ENCODE data around the gene IGFBP3.
A peak's percentile ranks its signal among the peaks of the same experiment; 100 is the strongest.

IGFBP3 gene

DNA sequence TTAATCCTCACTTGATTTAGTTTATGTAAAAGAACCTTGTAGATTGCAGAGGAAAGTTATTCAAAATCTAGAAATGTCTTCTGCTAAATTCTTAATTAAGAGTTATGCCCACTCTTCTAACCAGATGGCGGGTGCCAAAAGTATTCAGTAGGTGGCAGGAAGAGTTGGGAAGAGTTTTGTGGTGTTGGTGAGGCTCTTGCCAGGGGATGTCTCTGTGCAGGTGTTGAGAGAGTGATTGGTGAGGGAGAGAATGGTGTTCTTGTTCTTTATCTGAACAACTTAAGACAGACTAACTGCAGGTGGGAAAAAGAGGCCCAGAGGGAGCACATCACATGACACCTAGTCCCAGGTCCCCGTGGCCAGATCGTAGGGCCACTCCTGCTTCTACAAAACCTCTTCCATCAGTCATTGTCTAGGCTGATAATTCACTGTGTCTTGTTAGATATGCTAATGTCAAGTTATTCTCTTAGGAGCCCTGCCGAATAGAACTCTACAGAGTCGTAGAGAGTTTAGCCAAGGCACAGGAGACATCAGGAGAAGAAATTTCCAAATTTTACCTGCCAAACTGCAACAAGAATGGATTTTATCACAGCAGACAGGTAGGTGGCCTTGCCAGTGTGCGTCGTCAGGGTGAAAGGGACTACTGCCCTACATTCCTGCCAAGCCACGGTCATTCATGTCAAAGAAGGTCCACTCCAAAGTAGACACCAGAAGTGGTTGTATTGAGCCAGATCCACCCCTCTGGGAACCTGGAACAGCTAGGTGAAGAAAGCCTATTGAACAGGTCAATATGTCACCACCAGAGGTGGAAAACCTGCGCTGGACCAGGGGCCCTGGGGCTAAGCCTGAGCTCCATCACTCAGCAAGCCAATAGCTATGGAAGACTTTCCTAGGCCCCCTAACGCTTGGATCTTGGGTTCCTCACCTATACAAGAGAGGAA lies 29.3 kb downstream of the IGFBP3 start:
- H2BK120ac ChIP-seq (ENCODE audit: low read depth, low read length): no peak overlapping the region
- no peak overlapping the region for H3K14ac ChIP-seq (ENCODE audit: low read length in 2 of 2)
- no peak overlapping the region for H2BK5ac ChIP-seq (ENCODE audit: low read depth, low read length, poor library complexity, severe bottlenecking)
- H3K9ac ChIP-seq (ENCODE audit: low read length): no peak overlapping the region
- H3K4ac ChIP-seq (ENCODE audit: low read depth in 1 of 2, low read length in 2 of 2): no peak overlapping the region
- H3K18ac ChIP-seq (ENCODE audit: low read depth in 1 of 2, low read length in 2 of 2): no peak overlapping the region
- H3K4me1 ChIP-seq (ENCODE audit: control insufficient read depth, insufficient read depth, low read depth, low read length): peaks cover 16% of the 10 kb centered on the region
- no peak overlapping the region for H2BK12ac ChIP-seq (ENCODE audit: low read length in 2 of 2)
- H4K8ac ChIP-seq (ENCODE audit: low read length): no peak overlapping the region
- no peak overlapping the region for H3K4me2 ChIP-seq (ENCODE audit: low read length, poor library complexity, severe bottlenecking)
- no peak overlapping the region for H2AK5ac ChIP-seq (ENCODE audit: low read length, severe bottlenecking)
- H3K27me3 ChIP-seq (ENCODE audit: control insufficient read depth in 1 of 2, insufficient read depth in 1 of 2, low read length in 2 of 2): peaks cover 0 to 66% of the 10 kb centered on the region in 2 experiments
- H3K79me1 ChIP-seq (replicated peaks; ENCODE audit: low read length, poor library complexity, severe bottlenecking): no peaks in the 10 kb centered on the region
- H3K9me3 ChIP-seq (ENCODE audit: control insufficient read depth, low read length): no peaks in the 10 kb centered on the region
- DNase-seq: no peak
- 88% methylated on average over 10 of the region's 10 CpGs for WGBS
- no peak overlapping the region for H3K23ac ChIP-seq (ENCODE audit: low read length in 2 of 2)
- H4K91ac ChIP-seq (ENCODE audit: low read length): no peak overlapping the region
- H3K27ac ChIP-seq (ENCODE audit: low read length, poor library complexity, severe bottlenecking): no peak overlapping the region
- H2AFZ ChIP-seq (ENCODE audit: low read depth, low read length): no peak overlapping the region
- no peak overlapping the region for H3K4me3 ChIP-seq (ENCODE audit: insufficient read depth in 1 of 2, low read depth in 1 of 2, low read length in 2 of 2)
- H2BK15ac ChIP-seq (ENCODE audit: low read depth, poor library complexity, severe bottlenecking): no peak overlapping the region
- no peaks in the 10 kb centered on the region for H3K36me3 ChIP-seq (ENCODE audit: control insufficient read depth in 1 of 2, insufficient read depth in 2 of 2, low read depth in 1 of 2, low read length in 2 of 2)

- Histone ChIP-seq H4K91ac (ENCODE audit: low read length) (no peak overlapping the region), H3K9ac (ENCODE audit: low read length) (no peak overlapping the region), H3K9me3 (ENCODE audit: control insufficient read depth, low read length) (no peaks in the 10 kb centered on the region), H2BK120ac (ENCODE audit: low read depth, low read length) (no peak overlapping the region), H4K8ac (ENCODE audit: low read length) (no peak overlapping the region), H3K27ac (ENCODE audit: low read length, poor library complexity, severe bottlenecking) (no peak overlapping the region), H3K4me3 (ENCODE audit: insufficient read depth in 1 of 2, low read depth in 1 of 2, low read length in 2 of 2) (no peak overlapping the region), H3K18ac (ENCODE audit: low read depth in 1 of 2, low read length in 2 of 2) (no peak overlapping the region), H3K4me1 (ENCODE audit: control insufficient read depth, insufficient read depth, low read depth, low read length) (peaks cover 18% of the 10 kb centered on the region), H2BK15ac (ENCODE audit: low read depth, poor library complexity, severe bottlenecking) (no peak overlapping the region), H3K23ac (ENCODE audit: low read length in 2 of 2) (no peak overlapping the region), H3K4me2 (ENCODE audit: low read length, poor library complexity, severe bottlenecking) (no peak overlapping the region), H3K14ac (ENCODE audit: low read length in 2 of 2) (no peak overlapping the region), H3K79me1 (replicated peaks; ENCODE audit: low read length, poor library complexity, severe bottlenecking) (no peaks in the 10 kb centered on the region), H2AK5ac (ENCODE audit: low read length, severe bottlenecking) (no peak overlapping the region), H3K4ac (ENCODE audit: low read depth in 1 of 2, low read length in 2 of 2) (no peak overlapping the region), H2BK12ac (ENCODE audit: low read length in 2 of 2) (no peak overlapping the region), H2BK5ac (ENCODE audit: low read depth, low read length, poor library complexity, severe bottlenecking) (no peak overlapping the region), H3K36me3 (ENCODE audit: control insufficient read depth in 1 of 2, insufficient read depth in 2 of 2, low read depth in 1 of 2, low read length in 2 of 2) (no peaks in the 10 kb centered on the region), H3K27me3 (ENCODE audit: control insufficient read depth in 1 of 2, insufficient read depth in 1 of 2, low read length in 2 of 2) (peaks cover 0 to 66% of the 10 kb centered on the region in 2 experiments), H2AFZ (ENCODE audit: low read depth, low read length) (no peak overlapping the region)
- WGBS: 87% methylated on average over 3 of the region's 6 CpGs
- peak; percentile 53 for DNase-seq
These were observed 30.1 kb downstream of the IGFBP3 start for GRCh38 chr7:45890902-45891461.

DNA sequence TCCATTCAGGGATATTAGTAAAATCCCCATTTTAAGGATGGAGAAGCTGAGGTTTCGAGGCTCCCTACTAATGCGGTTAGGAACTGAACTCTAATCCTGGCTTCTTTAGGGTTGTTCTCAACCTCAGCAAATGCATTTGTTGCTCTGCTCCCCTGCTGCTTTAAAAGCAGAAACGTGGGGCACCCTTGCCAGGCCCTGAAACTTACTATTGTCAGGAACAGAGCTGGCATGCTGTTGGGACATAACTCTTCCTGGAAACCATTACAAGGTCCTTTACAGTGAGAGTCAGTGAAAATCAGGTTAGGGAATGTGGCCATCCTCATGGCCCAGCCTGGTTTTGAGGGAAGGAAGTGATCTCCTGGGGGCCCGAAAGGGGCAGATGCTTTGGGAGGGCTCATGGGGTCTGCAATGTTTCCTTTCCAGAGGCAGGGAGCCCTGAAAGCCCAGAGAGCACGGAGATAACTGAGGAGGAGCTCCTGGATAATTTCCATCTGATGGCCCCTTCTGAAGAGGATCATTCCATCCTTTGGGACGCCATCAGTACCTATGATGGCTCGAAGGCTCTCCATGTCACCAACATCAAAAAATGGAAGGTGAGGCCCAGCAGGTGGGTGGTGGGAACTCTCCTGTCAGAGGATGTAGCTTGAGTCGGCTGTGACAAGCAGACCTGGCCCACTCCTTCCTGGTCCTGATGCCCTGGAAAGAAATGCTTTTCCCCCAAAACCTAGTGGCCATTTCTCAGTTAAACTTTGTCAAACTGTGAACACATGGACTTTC lies 30.8 kb downstream of the IGFBP3 start:
- no peak overlapping the region for H2BK15ac ChIP-seq (ENCODE audit: low read depth, poor library complexity, severe bottlenecking)
- H3K9ac ChIP-seq (ENCODE audit: low read length): no peak overlapping the region
- no peak overlapping the region for H2AFZ ChIP-seq (ENCODE audit: low read depth, low read length)
- no peak overlapping the region for H2BK120ac ChIP-seq (ENCODE audit: low read depth, low read length)
- H3K4me3 ChIP-seq (ENCODE audit: insufficient read depth in 1 of 2, low read depth in 1 of 2, low read length in 2 of 2): no peak overlapping the region
- 84% methylated on average over 8 of the region's 8 CpGs for WGBS
- H3K14ac ChIP-seq (ENCODE audit: low read length in 2 of 2): no peak overlapping the region
- H3K79me1 ChIP-seq (replicated peaks; ENCODE audit: low read length, poor library complexity, severe bottlenecking): no peaks in the 10 kb centered on the region
- no peak overlapping the region for H2AK5ac ChIP-seq (ENCODE audit: low read length, severe bottlenecking)
- peaks cover 0 to 63% of the 10 kb centered on the region in 2 experiments for H3K27me3 ChIP-seq (ENCODE audit: control insufficient read depth in 1 of 2, insufficient read depth in 1 of 2, low read length in 2 of 2)
- no peak overlapping the region for H2BK5ac ChIP-seq (ENCODE audit: low read depth, low read length, poor library complexity, severe bottlenecking)
- H3K4ac ChIP-seq (ENCODE audit: low read depth in 1 of 2, low read length in 2 of 2): no peak overlapping the region
- no peak overlapping the region for H4K91ac ChIP-seq (ENCODE audit: low read length)
- no peak for DNase-seq
- H3K36me3 ChIP-seq (ENCODE audit: control insufficient read depth in 1 of 2, insufficient read depth in 2 of 2, low read depth in 1 of 2, low read length in 2 of 2): no peaks in the 10 kb centered on the region
- H3K27ac ChIP-seq (ENCODE audit: low read length, poor library complexity, severe bottlenecking): no peak overlapping the region
- H3K9me3 ChIP-seq (ENCODE audit: control insufficient read depth, low read length): no peaks in the 10 kb centered on the region
- no peak overlapping the region for H3K4me2 ChIP-seq (ENCODE audit: low read length, poor library complexity, severe bottlenecking)
- H2BK12ac ChIP-seq (ENCODE audit: low read length in 2 of 2): no peak overlapping the region
- no peak overlapping the region for H3K18ac ChIP-seq (ENCODE audit: low read depth in 1 of 2, low read length in 2 of 2)
- H3K4me1 ChIP-seq (ENCODE audit: control insufficient read depth, insufficient read depth, low read depth, low read length): peaks cover 19% of the 10 kb centered on the region
- H4K8ac ChIP-seq (ENCODE audit: low read length): no peak overlapping the region
- no peak overlapping the region for H3K23ac ChIP-seq (ENCODE audit: low read length in 2 of 2)
